Neuronal stem cell (in vitro differentiated cells): Measurements from ENCODE around the gene CAPZB.

Experiments
- DNase-seq: peaks from one replicate; pipeline ENCODE4 v3.0.0-alpha.2; 2013; ENCODE audit warnings: low spot score
- H2AFZ ChIP-seq: one replicate; pipeline ENCODE4 v1.6.1; 2013; ENCODE audit warnings: mild to moderate bottlenecking, low read length, inconsistent platforms
- H2AK5ac ChIP-seq: 2 replicates; pipeline ENCODE4 v1.6.1; 2013; ENCODE audit warnings: low read depth, mild to moderate bottlenecking, inconsistent platforms, low read length, moderate library complexity, mixed read lengths
- H2BK120ac ChIP-seq: 2 replicates; pipeline ENCODE4 v1.6.1; 2013; ENCODE audit warnings: low read depth, mild to moderate bottlenecking, inconsistent platforms, low read length, moderate library complexity, mixed read lengths
- H2BK12ac ChIP-seq: one replicate; pipeline ENCODE4 v1.6.1; 2013; ENCODE audit warnings: low read length, inconsistent platforms
- H2BK15ac ChIP-seq: 2 replicates; pipeline ENCODE4 v1.6.1; 2013; ENCODE audit warnings: mild to moderate bottlenecking, low read length, inconsistent platforms, mixed read lengths
- H2BK5ac ChIP-seq: one replicate; pipeline ENCODE4 v1.6.1; 2013; ENCODE audit warnings: inconsistent platforms, mild to moderate bottlenecking, low read length, moderate library complexity
- H3K14ac ChIP-seq: one replicate; pipeline ENCODE4 v1.6.1; 2013; ENCODE audit warnings: low read length, inconsistent platforms
- H3K18ac ChIP-seq: 2 replicates; pipeline ENCODE4 v1.6.1; 2013; ENCODE audit warnings: low read length, inconsistent platforms
- H3K23ac ChIP-seq: 2 replicates; pipeline ENCODE4 v1.6.1; 2013; ENCODE audit warnings: low read depth, mild to moderate bottlenecking, mixed read lengths, low read length, inconsistent platforms; ENCODE audit not compliant: poor library complexity
- H3K27ac ChIP-seq: replicated peaks from 3 replicates; pipeline ENCODE4 v1.5.1; 2013; ENCODE audit warnings: low read length, inconsistent platforms
- H3K27me3 ChIP-seq, 3 experiments: 2 replicates each; pipeline ENCODE4 v1.6.1; 2013; ENCODE audit warnings: low read length in 3 of 3, mild to moderate bottlenecking in 2 of 3, inconsistent platforms in 1 of 3, low read depth in 1 of 3, mixed read lengths in 1 of 3, moderate library complexity in 1 of 3; ENCODE audit not compliant: control insufficient read depth in 3 of 3, insufficient read depth in 3 of 3
- H3K36me3 ChIP-seq, 2 donors: replicated peaks in 1 of 2; 2 replicates each; pipeline ENCODE4 v1.6.1; 2013; ENCODE audit warnings: low read length in 2 of 2; ENCODE audit not compliant: control insufficient read depth in 2 of 2, insufficient read depth in 2 of 2
- H3K4ac ChIP-seq: 2 replicates; pipeline ENCODE4 v1.6.1; 2013; ENCODE audit warnings: inconsistent platforms, mild to moderate bottlenecking, low read length, moderate library complexity
- H3K4me1 ChIP-seq, 2 donors: 1 replicate in 1 of 2; 2 replicates in 1 of 2; pipeline ENCODE4 v1.6.1; 2013; ENCODE audit warnings: low read length in 2 of 2, low read depth in 1 of 2; ENCODE audit not compliant: control insufficient read depth in 2 of 2, insufficient read depth in 1 of 2
- H3K4me2 ChIP-seq: one replicate; pipeline ENCODE4 v1.6.1; 2013; ENCODE audit warnings: mild to moderate bottlenecking, low read length, inconsistent platforms; ENCODE audit not compliant: insufficient read depth, poor library complexity, severe bottlenecking
- H3K4me3 ChIP-seq, 2 donors: 2 replicates each; pipeline ENCODE4 v1.5.1; 2013; ENCODE audit warnings: low read length in 2 of 2, mild to moderate bottlenecking in 2 of 2, inconsistent platforms in 1 of 2, moderate library complexity in 1 of 2
- H3K79me1 ChIP-seq: one replicate; pipeline ENCODE4 v1.6.1; 2013; ENCODE audit warnings: low read depth, mild to moderate bottlenecking, inconsistent platforms, low read length, moderate library complexity
- H3K9ac ChIP-seq: one replicate; pipeline ENCODE4 v1.6.1; 2013; ENCODE audit warnings: mild to moderate bottlenecking, low read depth, low read length, inconsistent platforms; ENCODE audit not compliant: poor library complexity
- H3K9me3 ChIP-seq, 2 donors: replicated peaks in 1 of 2; 2 replicates each; pipeline versions ENCODE3 to v1.6.1; 2013; ENCODE audit warnings: low read length in 2 of 2, mild to moderate bottlenecking in 2 of 2, inconsistent platforms in 1 of 2, low read depth in 1 of 2, mixed read lengths in 1 of 2, moderate library complexity in 1 of 2; ENCODE audit not compliant: control insufficient read depth in 2 of 2, insufficient read depth in 1 of 2
- H4K8ac ChIP-seq: one replicate; pipeline ENCODE4 v1.6.1; 2013; ENCODE audit warnings: low read depth, mild to moderate bottlenecking, inconsistent platforms, low read length, moderate library complexity
- H4K91ac ChIP-seq: one replicate; pipeline ENCODE4 v1.6.1; 2013; ENCODE audit warnings: low read length, low read depth, mild to moderate bottlenecking, inconsistent platforms; ENCODE audit not compliant: poor library complexity
- WGBS, 2 donors: extraction: QIAGEN DNeasy Blood & Tissue Kit; methylation state at CpG; one replicate each; pipeline ENCODE4 v1.1.7; 2013; ENCODE audit warnings: missing lambda C conversion rate in 2 of 2, mixed read lengths in 1 of 2; ENCODE audit not compliant: insufficient read length in 2 of 2, insufficient replicate concordance in 1 of 2; ENCODE audit errors: extremely low coverage in 2 of 2; 5-methylcytosine and 5-hydroxymethylcytosine counted together

The CAPZB gene

DNA sequence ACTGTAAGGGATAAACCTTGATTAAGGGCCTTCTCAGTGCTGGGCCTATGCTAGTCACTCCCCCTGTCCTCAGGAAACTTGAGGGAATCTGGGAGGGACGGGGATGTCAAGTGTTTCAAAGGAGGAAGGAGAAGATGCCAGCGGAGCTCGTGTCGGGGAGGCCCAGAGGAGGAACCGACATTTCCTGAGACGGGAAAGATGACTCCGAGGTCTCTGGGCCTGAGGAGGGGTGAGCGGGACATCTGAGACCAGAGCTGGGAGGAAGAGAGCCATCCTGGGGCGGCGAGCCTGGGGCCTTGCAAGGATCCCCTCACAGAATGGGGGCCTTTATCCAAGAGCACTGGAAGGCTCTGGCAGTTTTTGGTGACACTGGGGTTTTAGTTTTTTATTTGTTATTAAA lies 162.9 kb downstream of the CAPZB start:
- Histone ChIP-seq H4K91ac (no peak overlapping the region), H3K4me2 (no peak overlapping the region), H3K79me1 (peaks cover 6% of the 10 kb centered on the region), H3K9ac (no peak overlapping the region), H3K27ac (no peak overlapping the region), H3K27me3 (no peaks in the 10 kb centered on the region), H2BK120ac (no peak overlapping the region), H3K9me3 (no peaks in the 10 kb centered on the region), H3K4ac (no peak overlapping the region), H3K4me1 (no peaks in the 10 kb centered on the region), H2AFZ (no peak overlapping the region), H3K18ac (no peak overlapping the region), H2AK5ac (no peak overlapping the region), H3K4me3 (no peak overlapping the region), H3K36me3 (peaks cover 18 to 72% of the 10 kb centered on the region in 2 donors), H3K23ac (no peak overlapping the region), H2BK12ac (no peak overlapping the region), H2BK15ac (no peak overlapping the region), H2BK5ac (no peak overlapping the region), H4K8ac (no peak overlapping the region), H3K14ac (no peak overlapping the region)
- WGBS, 2 donors, result no CpG with 5 or more reads among the region's 10 CpGs
- no peak for DNase-seq

DNA sequence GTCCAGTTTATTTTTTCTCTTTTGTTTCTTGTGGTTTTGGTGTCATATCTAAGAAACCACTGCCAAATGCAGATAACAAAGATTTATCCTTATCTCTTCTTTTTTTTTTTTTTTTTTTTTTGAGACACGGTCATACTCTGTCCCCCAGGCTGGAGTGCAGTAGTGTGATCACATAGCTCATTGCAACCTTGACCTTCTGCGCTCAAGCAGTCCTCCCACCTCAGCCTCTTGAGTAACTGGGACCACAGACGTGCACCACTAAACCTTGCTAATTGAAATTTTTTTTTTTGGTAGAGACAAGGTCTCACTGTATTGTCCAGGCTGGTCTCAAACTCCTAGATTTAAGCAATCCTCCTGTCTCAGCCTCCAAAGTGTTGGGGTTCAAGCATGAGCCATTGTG lies 164.3 kb downstream of the CAPZB start:
- Histone ChIP-seq H3K23ac (no peak overlapping the region), H2AK5ac (no peak overlapping the region), H3K4ac (no peak overlapping the region), H2BK5ac (no peak overlapping the region), H3K18ac (no peak overlapping the region), H2BK15ac (no peak overlapping the region), H3K4me1 (no peaks in the 10 kb centered on the region), H3K14ac (no peak overlapping the region), H3K27ac (no peak overlapping the region), H2BK120ac (no peak overlapping the region), H3K4me3 (no peak overlapping the region), H3K36me3 (peaks cover 14 to 70% of the 10 kb centered on the region in 2 donors), H2AFZ (no peak overlapping the region), H3K4me2 (no peak overlapping the region), H4K91ac (no peak overlapping the region), H2BK12ac (no peak overlapping the region), H3K79me1 (peaks cover 4% of the 10 kb centered on the region), H3K9me3 (no peaks in the 10 kb centered on the region), H4K8ac (no peak overlapping the region), H3K9ac (no peak overlapping the region), H3K27me3 (no peaks in the 10 kb centered on the region)
- DNase-seq, result no peak
- no CpG with 5 or more reads among the region's 3 CpGs for WGBS, 2 donors

DNA sequence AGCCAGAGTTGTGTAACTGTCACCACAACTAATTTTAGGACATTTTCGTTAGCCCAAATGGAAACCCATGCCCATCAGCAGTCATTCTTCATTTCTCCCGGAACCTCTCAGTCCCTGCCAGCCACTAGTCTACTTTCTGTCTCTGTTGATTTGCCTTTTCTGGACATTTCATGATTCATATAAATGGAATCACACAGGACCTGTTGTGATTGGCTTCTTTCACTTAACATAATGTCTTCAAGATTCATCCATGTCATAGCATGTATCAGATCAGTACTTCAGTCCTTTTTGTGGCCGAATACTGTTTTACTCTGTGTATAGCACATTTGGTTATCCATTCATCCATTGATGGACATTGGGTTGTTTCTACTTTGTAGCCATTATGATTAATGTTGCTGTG lies 166.1 kb downstream of the CAPZB start:
- H3K14ac ChIP-seq, result no peak overlapping the region
- H3K27me3 ChIP-seq, result no peaks in the 10 kb centered on the region
- H3K9me3 ChIP-seq, result no peaks in the 10 kb centered on the region
- H4K8ac ChIP-seq, result no peak overlapping the region
- no peak overlapping the region for H3K4me2 ChIP-seq
- H3K9ac ChIP-seq, result no peak overlapping the region
- no peak overlapping the region for H2BK12ac ChIP-seq
- no peak overlapping the region for H2BK15ac ChIP-seq
- H3K27ac ChIP-seq, result no peak overlapping the region
- H3K18ac ChIP-seq, result no peak overlapping the region
- no peak overlapping the region for H3K4ac ChIP-seq
- DNase-seq, result no peak
- no peak overlapping the region for H2BK120ac ChIP-seq
- H2AFZ ChIP-seq, result no peak overlapping the region
- peaks cover 12 to 64% of the 10 kb centered on the region in 2 donors for H3K36me3 ChIP-seq
- H3K79me1 ChIP-seq, result peaks cover 2% of the 10 kb centered on the region
- H4K91ac ChIP-seq, result no peak overlapping the region
- no peak overlapping the region for H3K4me3 ChIP-seq
- no peak overlapping the region for H2BK5ac ChIP-seq
- no peak overlapping the region for H2AK5ac ChIP-seq
- H3K4me1 ChIP-seq, result no peaks in the 10 kb centered on the region
- no CpG with 5 or more reads among the region's 3 CpGs for WGBS, 2 donors
- H3K23ac ChIP-seq, result no peak overlapping the region

DNA sequence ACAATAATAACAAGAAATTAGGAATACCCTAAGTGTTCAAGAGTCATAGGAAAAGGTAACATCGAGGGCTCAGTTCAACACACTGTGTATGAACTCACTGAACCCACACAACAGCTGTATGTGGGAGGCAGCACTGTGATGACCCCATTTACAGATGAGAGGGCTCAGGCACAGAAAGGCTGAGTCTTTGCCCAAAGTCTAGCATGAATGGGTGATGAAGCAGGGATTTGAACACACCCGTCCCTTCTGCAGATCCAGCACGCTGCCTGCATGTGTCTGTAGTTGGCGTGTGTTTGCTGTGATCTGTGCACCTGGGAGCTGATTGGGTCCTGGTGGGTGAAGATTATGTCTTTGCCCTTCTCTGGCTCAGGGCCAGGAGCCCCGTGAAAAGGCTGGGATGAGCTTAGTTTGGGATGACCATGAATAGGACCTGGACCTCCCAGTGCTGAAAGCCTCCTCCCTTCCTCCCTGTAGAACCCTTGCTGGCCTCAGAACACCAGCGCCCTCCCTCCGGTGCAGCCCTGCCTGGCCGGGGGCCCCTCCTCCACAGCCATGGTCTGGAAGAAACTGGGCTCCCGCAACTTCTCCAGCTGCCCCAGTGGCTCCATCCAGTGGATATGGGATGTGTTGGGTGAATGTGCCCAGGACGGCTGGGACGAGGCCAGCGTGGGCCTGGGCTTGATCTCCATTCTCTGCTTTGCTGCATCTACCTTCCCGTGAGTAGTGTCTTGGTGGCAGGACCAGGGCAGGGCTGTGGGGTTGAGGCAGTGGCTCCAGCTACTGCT lies 168.0 kb downstream of the CAPZB start:
- H3K18ac ChIP-seq, result no peak overlapping the region
- no peak overlapping the region for H2BK120ac ChIP-seq
- H2BK5ac ChIP-seq, result no peak overlapping the region
- H3K27ac ChIP-seq, result no peak overlapping the region
- peaks cover 6% of the 10 kb centered on the region for H3K79me1 ChIP-seq
- peaks cover 3 to 4% of the 10 kb centered on the region in 2 donors for H3K4me1 ChIP-seq
- no peak overlapping the region for H4K8ac ChIP-seq
- H3K4me2 ChIP-seq, result no peak overlapping the region
- no peak overlapping the region for H3K4ac ChIP-seq
- peaks cover 12 to 60% of the 10 kb centered on the region in 2 donors for H3K36me3 ChIP-seq
- H3K9ac ChIP-seq, result no peak overlapping the region
- no peak overlapping the region for H2AFZ ChIP-seq
- no peak overlapping the region for H3K14ac ChIP-seq
- no peak for DNase-seq
- no peak overlapping the region for H2BK12ac ChIP-seq
- H3K27me3 ChIP-seq, result no peaks in the 10 kb centered on the region
- no peak overlapping the region for H4K91ac ChIP-seq
- no peak overlapping the region for H3K23ac ChIP-seq
- H2AK5ac ChIP-seq, result no peak overlapping the region
- H3K9me3 ChIP-seq, result no peaks in the 10 kb centered on the region
- H2BK15ac ChIP-seq, result no peak overlapping the region
- H3K4me3 ChIP-seq, result no peak overlapping the region
- WGBS, 2 donors, result no CpG with 5 or more reads among the region's 13 CpGs
